Skeletal muscle tissue (tissue), 4 donors: ENCODE measurements around the gene CPOX. TPM values are rescaled to one million over a fixed set of nuclear protein-coding genes. Genes with fewer than 3 reads are reported as not detected.

Source experiments
- H3K27ac ChIP-seq: one replicate; pipeline ENCODE4 v1.7.0; 2013; ENCODE audit warnings: mild to moderate bottlenecking, low read depth, low read length, inconsistent platforms
- H3K27me3 ChIP-seq, 3 donors: one replicate each; pipeline ENCODE4 v1.7.0; 2013; ENCODE audit warnings: low read length in 3 of 3; ENCODE audit not compliant: control insufficient read depth in 3 of 3, insufficient read depth in 3 of 3
- H3K36me3 ChIP-seq, 3 donors: one replicate each; pipeline ENCODE4 v1.7.0; 2013; ENCODE audit warnings: low read length in 3 of 3; ENCODE audit not compliant: control insufficient read depth in 3 of 3, insufficient read depth in 3 of 3
- H3K4me1 ChIP-seq, 3 donors: one replicate each; pipeline ENCODE4 v1.7.0; 2013; ENCODE audit warnings: low read length in 3 of 3, mild to moderate bottlenecking in 3 of 3; ENCODE audit not compliant: control insufficient read depth in 3 of 3, insufficient read depth in 3 of 3
- H3K4me3 ChIP-seq, 3 donors: one replicate each; pipeline ENCODE4 v1.7.0; 2013; ENCODE audit warnings: low read length in 3 of 3
- H3K9ac ChIP-seq, 3 donors: one replicate each; pipeline ENCODE4 v1.7.0; 2013; ENCODE audit warnings: low read length in 3 of 3, mild to moderate bottlenecking in 3 of 3, moderate library complexity in 2 of 3, low read depth in 1 of 3
- H3K9me3 ChIP-seq, 3 donors: one replicate each; pipeline ENCODE4 v1.7.0; 2013; ENCODE audit warnings: low read length in 3 of 3; ENCODE audit not compliant: control insufficient read depth in 3 of 3
- total RNA-seq: library from RNA; depleted of rRNA; stranded (reverse); fragments of >200 nt; gene quantifications from one replicate; pipeline ENCODE4 v1.2.3, GENCODE V29; 2014
- donor health status: Osteomylitis.

The CPOX gene
- total RNA-seq, 1 donor from 2014 or later: 13.6 TPM

DNA sequence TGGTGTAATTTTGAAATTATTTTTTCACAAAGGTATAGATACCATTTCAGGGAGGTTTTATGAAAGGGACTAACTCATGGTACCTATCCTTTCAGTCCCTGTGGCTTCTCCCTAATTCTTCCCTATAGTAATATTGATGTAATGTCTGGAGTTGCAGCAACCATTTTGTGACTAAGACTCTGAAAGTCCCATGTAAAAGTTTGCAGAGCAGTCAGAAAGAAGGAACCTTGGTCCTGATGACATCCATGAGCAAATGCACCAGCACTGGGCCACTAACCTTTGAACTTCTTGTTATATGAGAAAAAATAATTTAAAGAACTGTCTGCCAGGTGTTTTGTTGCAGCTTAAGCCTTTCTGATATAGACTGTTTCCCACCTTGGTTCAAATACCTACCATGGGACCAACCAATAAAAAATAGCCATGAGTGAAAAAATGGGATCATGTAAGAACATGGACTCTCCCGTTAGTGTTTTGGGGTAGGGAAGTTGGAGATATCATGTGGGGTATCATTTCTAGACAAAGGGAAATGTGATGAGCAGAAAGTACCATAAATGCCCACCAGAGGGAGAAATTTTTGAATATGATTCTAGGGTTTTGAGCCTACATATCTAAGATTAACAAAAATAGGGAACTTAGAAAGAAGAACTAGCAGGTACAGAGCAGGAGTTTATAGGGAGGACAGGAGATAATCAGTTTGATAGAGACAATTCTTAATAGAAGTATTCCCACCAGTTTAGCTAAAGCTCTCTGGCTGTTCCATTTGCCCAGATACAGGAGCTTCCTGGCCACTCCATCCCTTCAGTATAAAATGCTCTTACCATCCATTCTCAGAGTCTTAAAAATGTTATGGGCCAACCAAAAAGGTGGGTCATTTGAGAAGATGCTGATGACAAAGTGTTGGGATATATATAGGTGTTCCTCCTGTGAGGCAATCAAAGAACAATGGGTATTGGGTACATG lies 3.4 kb upstream of the CPOX start:
- no peak overlapping the region for H3K9ac ChIP-seq
- H3K36me3 ChIP-seq: no peaks in the 10 kb centered on the region
- H3K4me3 ChIP-seq: no peak overlapping the region
- no peaks in the 10 kb centered on the region for H3K27me3 ChIP-seq
- no peaks in the 10 kb centered on the region for H3K9me3 ChIP-seq
- peaks cover 6 to 8% (median 8%) of the 10 kb centered on the region in 3 donors for H3K4me1 ChIP-seq
- no peak overlapping the region for H3K27ac ChIP-seq

DNA sequence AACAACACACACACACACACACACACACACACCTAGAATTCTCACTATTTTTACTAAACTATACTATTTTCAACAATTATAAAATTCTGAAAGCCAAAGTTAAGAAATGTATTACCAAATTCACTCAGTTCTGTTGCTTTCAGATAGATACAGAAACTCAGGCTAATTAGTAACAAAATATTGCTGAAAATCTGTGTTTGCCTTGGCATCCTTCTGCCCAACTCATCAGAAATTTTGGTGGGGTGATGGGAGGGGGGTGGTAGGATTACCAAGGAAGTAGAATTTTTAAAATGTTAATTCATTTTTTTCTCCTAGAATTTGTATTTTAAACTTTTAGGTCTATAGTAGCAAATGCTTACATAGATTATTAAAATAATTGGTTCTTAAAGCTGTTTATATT lies 2.7 kb upstream of the CPOX start:
- Histone ChIP-seq H3K27me3 (no peaks in the 10 kb centered on the region), H3K4me3 (no peak overlapping the region), H3K9me3 (no peaks in the 10 kb centered on the region), H3K4me1 (peaks cover 6 to 8% (median 8%) of the 10 kb centered on the region in 3 donors), H3K27ac (no peak overlapping the region), H3K36me3 (no peaks in the 10 kb centered on the region), H3K9ac (no peak overlapping the region)

DNA sequence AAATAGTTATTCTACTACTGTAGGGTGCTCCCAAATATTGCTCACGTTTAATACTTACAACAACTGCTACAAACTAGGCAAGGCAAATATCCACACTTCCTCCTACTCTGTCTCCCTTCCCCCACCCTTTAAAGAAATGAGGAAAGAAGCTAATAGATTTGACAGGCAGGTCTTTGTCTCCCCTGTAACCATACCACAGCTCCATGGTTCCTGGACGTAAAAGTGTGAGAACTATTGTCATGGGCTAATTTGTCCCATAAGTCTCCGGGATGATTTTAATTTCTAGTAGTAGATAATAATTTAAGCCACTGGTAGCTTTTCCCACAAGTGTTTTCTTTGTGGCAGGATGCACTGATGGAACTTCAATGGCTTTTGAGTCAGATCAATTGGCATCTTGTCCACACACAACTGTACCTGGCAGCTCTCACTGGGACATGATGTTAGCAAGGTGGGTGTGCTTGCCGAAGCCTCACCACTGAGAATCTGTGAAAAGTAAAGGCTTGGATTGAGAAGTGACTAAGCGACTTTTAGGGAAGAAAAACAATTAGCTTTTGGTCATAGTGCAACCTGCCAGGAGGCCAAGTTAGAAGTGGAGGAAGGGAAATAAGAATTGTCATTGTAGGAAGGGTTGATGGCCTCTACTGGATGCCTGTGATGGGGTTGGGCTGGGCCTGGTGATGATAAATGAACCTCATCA lies 1.4 kb upstream of the CPOX start:
- Histone ChIP-seq H3K4me1 (peaks cover 6 to 8% (median 8%) of the 10 kb centered on the region in 3 donors), H3K27me3 (no peaks in the 10 kb centered on the region), H3K27ac (no peak overlapping the region), H3K9me3 (no peaks in the 10 kb centered on the region), H3K36me3 (peaks cover 3 to 5% (median 4%) of the 10 kb centered on the region in 3 donors), H3K4me3 (no peak overlapping the region), H3K9ac (no peak overlapping the region)

DNA sequence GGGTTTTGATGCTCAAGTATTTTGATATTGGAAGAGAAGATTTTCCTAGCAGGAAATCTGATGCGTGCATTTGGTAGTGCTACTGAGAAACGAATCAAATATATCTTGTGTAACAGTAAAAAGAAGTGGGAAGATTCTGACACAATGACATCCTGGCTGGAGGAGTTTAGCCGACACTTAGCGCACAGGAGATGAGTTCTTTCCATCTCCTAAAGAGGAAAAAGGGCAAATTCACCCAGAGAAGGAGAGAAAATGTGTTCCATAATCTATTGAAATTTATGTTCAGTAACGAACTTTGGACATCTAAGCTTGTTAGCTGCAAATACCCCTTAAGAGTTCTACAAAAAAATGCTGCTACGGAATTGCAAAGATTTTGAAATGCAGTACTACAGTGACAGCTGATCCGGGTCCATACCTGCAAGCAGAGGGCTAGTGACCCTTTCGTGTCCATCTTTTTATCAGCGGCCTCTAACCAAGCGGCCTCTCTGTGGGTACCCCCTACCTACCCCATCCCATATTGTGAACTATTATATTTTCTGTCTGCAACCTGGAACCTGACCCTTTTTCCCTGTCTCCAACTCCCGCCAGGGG lies 971 bp downstream of the CPOX start:
- Histone ChIP-seq H3K4me1 (peaks cover 6 to 8% (median 8%) of the 10 kb centered on the region in 3 donors), H3K4me3 (peak overlapping the region; percentile 71 to 87 (median 85)), H3K27ac (no peak overlapping the region), H3K9me3 (no peaks in the 10 kb centered on the region), H3K27me3 (no peaks in the 10 kb centered on the region), H3K9ac (peak overlapping the region; percentile 75 to 80 (median 76)), H3K36me3 (peaks cover 5 to 13% (median 10%) of the 10 kb centered on the region in 3 donors)

DNA sequence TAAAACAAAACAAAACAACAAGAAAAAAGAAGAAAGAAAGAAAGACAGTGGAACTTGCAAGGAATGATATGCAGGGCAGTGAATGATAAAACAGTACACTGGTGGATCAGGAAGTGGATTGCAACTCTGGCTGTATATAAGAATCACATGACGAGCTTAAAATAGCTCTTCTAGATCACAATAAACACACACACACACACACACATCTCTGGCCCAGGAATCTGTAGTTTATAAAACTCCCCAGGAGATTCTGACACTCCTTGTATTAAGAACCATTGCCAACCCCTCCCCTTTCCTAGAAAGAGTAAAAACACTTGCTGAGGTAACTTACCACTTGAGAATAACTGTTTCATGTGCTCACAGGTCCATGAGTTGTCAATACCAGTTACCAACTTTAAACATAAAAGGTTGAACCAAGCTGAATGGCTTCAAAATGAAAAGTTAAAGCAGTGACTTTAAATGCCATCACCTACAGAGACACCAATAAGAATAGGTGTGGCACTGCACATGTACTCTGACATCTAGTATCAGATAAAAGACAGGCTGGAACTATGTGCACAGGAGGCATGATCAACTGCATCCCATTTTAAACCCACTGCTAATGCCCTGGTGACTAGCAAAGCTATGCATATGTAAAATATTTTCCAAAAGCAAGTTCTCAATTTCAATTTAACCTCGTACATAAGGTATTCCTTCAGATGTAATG lies 3.9 kb downstream of the CPOX start:
- no peak overlapping the region for H3K27ac ChIP-seq
- no peaks in the 10 kb centered on the region for H3K9me3 ChIP-seq
- peaks cover 6 to 8% (median 8%) of the 10 kb centered on the region in 3 donors for H3K4me1 ChIP-seq
- peaks cover 9 to 21% (median 18%) of the 10 kb centered on the region in 3 donors for H3K36me3 ChIP-seq
- H3K9ac ChIP-seq: no peak overlapping the region
- no peak overlapping the region for H3K4me3 ChIP-seq
- no peaks in the 10 kb centered on the region for H3K27me3 ChIP-seq

DNA sequence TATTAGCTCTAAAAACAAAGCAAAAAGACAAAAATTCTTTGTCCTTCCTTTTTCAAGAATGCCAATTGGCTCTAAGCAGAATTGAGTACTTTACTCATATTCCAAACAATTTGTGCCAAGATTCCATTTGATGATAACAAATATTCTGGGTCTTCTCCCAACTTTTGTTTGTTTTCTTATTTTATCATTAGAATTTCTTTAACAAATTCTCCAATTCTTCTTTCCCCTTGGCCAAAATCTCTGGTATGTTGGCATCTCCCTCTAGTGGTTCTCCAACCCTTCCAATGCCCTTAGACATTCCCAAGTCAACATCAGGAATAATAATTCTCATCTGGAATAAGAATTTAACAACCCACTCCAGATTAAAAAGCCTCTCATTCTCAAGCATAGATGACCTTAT lies 5.3 kb downstream of the CPOX start:
- no peak overlapping the region for H3K27ac ChIP-seq
- no peaks in the 10 kb centered on the region for H3K9me3 ChIP-seq
- no peak overlapping the region for H3K4me3 ChIP-seq
- no peaks in the 10 kb centered on the region for H3K27me3 ChIP-seq
- H3K9ac ChIP-seq: no peak overlapping the region
- H3K36me3 ChIP-seq: peaks cover 9 to 21% (median 18%) of the 10 kb centered on the region in 3 donors
- H3K4me1 ChIP-seq: peaks cover 6 to 8% (median 8%) of the 10 kb centered on the region in 3 donors

DNA sequence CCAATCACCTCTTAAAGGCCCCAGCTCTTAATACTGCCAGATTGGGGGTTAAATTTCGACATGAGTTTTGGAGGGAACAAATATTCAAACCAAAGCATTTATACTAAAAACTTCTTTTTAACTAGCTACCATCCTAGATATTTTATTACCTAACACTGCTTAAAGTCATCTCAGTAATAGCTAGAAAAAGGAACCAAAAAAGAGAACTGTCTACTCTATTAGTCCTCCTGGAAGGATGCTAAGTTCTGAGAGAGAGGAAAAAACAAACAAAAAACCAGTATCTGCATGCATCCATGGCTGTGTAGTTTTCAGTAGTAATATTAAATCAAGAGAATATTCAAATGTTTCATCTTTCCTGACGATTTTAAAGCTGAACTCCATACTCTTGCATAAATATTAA lies 5.8 kb downstream of the CPOX start:
- H3K36me3 ChIP-seq: peaks cover 9 to 21% (median 18%) of the 10 kb centered on the region in 3 donors
- no peaks in the 10 kb centered on the region for H3K9me3 ChIP-seq
- H3K9ac ChIP-seq: no peak overlapping the region
- peaks cover 2 to 7% (median 6%) of the 10 kb centered on the region in 3 donors for H3K4me1 ChIP-seq
- H3K27ac ChIP-seq: no peak overlapping the region
- H3K4me3 ChIP-seq: no peak overlapping the region
- H3K27me3 ChIP-seq: no peaks in the 10 kb centered on the region

DNA sequence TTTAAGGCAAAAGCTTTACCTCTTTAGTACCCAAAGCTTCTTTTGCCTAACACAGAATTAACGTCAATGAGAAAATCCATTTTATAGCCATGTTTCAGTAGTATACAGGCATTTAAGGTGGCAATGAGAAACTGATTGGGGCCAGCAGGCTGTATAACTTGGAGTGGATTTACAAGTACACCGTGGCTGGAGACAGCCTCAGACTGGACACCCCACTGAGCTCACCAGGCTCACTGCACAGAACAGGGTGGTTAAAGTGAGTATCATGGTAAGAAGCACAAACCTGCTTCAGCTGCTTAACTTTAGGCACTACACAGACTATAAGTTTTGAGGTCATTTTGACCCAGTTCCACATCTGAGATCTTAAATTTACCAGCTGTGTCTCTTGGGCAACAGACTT lies 8.9 kb downstream of the CPOX start:
- Histone ChIP-seq H3K27ac (no peak overlapping the region), H3K36me3 (peaks cover 15 to 28% (median 21%) of the 10 kb centered on the region in 3 donors), H3K4me3 (no peak overlapping the region), H3K27me3 (no peaks in the 10 kb centered on the region), H3K9me3 (no peaks in the 10 kb centered on the region), H3K9ac (no peak overlapping the region), H3K4me1 (no peaks in the 10 kb centered on the region)

DNA sequence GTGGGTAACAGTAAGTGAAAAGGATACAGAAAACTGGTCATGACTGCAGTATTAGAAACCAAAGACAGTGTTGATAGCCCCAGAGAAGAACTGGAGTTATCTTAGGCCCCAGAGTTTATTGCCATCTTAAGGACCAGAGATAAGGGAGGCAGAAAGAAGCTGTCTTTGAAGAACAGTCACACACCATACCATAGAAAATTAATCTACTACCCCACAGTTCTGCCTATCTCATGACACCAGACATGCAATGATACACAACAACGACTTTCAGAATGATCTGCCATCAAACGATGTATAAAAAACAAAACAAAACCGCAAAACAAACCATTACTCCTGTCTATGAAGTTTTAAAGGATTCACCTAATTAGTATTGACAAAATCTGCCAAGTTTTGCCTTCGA lies 9.6 kb downstream of the CPOX start:
- H3K9ac ChIP-seq: no peak overlapping the region
- H3K9me3 ChIP-seq: no peaks in the 10 kb centered on the region
- H3K27me3 ChIP-seq: no peaks in the 10 kb centered on the region
- peaks cover 14 to 28% (median 21%) of the 10 kb centered on the region in 3 donors for H3K36me3 ChIP-seq
- H3K4me1 ChIP-seq: no peaks in the 10 kb centered on the region
- no peak overlapping the region for H3K4me3 ChIP-seq
- H3K27ac ChIP-seq: no peak overlapping the region
